Astrocyte of the spinal cord (primary cell): Measurements from ENCODE around the gene AKT1.

ENCODE experiments used
- DNase-seq: peaks from one replicate; pipeline ENCODE4 v3.0.0; 2011; ENCODE audit warnings: low read depth, low spot score
- H3K4me3 ChIP-seq: 2 replicates; pipeline ENCODE4 v1.5.1; 2011; ENCODE audit warnings: low read depth, mild to moderate bottlenecking, low read length, moderate library complexity
- CTCF ChIP-seq: IDR thresholded peaks from 2 replicates; pipeline ENCODE4 v1.5.1; 2012; ENCODE audit warnings: low read depth, mild to moderate bottlenecking, low read length, inconsistent platforms
- in situ Hi-C: cut with HindIII; loops from 2 replicates; pipeline ENCODE4 v1.10.0; 2017; ENCODE audit warnings: low sequenced_read_pairs

The AKT1 gene

GRCh38 chr14:104801520-104802393, 6.2 kb upstream of the AKT1 start:
- in situ Hi-C loops, result no loop called here

GRCh38 chr14:104800771-104801519, 5.4 kb upstream of the AKT1 start, which contains the start of gene ZBTB42:
Gene ZBTB42 (plus strand): TSS chr14:104801101. CDS start chr14:104801198, 97 bp downstream.
- in situ Hi-C loops, result no loop called here
- TF ChIP-seq CTCF, result no peak
- H3K4me3 ChIP-seq, result peak within 1 kb of the TSS; percentile 42
- peak; percentile 50 for DNase-seq

More at GRCh38 chr14:104801520-104802393, 6.2 kb upstream of the AKT1 start:
- no peak for TF ChIP-seq CTCF
- DNase-seq, result no peak
- H3K4me3 ChIP-seq, result peak overlapping the region; percentile 41

GRCh38 chr14:104800015-104800770, 4.6 kb upstream of the AKT1 start:
- in situ Hi-C loops, result no loop called here
- DNase-seq, result peak; percentile 79
- peak; percentile 13 for TF ChIP-seq CTCF
- peak overlapping the region; percentile 42 for H3K4me3 ChIP-seq

GRCh38 chr14:104799244-104800014, 3.9 kb upstream of the AKT1 start:
- peak; percentile 31 for DNase-seq
- peak; percentile 47 for TF ChIP-seq CTCF
- in situ Hi-C loops, result no loop called here

GRCh38 chr14:104798300-104799243, 3.0 kb upstream of the AKT1 start:
- DNase-seq, result no peak
- no peak overlapping the region for H3K4me3 ChIP-seq
- no peak for TF ChIP-seq CTCF
- in situ Hi-C loops, result no loop called here

More at GRCh38 chr14:104799244-104800014, 3.9 kb upstream of the AKT1 start:
- H3K4me3 ChIP-seq, result peak overlapping the region; percentile 42
